OCI-LY7 (cell line): ENCODE measurements around the gene S100A6. TPM values are rescaled to one million over a fixed set of nuclear protein-coding genes. Genes with fewer than 3 reads are reported as not detected.

ENCODE experiments used
- BruUV-seq: library from RNA; stranded (reverse); fragments of 400-500 nt; replicated peaks from 2 replicates; lab custom pipeline; 2021; lab: Mats Ljungman, UMichigan
- CTCF ChIA-PET: fragments of 300-600 bp; sonication (Branson Sonifier 250); formaldehyde crosslinking; loops from one replicate; lab custom pipeline; 2022; ENCODE audit warnings: antibody characterized with exemption; ENCODE audit not compliant: unreplicated experiment; lab: Charles Lee
- POLR2A ChIA-PET: fragments of 300-600 bp; sonication (Branson Sonifier 250); formaldehyde crosslinking; loops from one replicate; lab custom pipeline; 2022; ENCODE audit warnings: antibody characterized with exemption; lab: Charles Lee
- DNase-seq: peaks from one replicate; pipeline ENCODE4 v3.0.0-alpha.2; 2015; ENCODE audit warnings: low spot score
- H2AFZ ChIP-seq: fragments of 200-600 bp; sonication (generic), shearing (Covaris generic); 2 replicates; pipeline ENCODE4 v1.6.1; 2014; ENCODE audit warnings: mild to moderate bottlenecking, antibody characterized with exemption, low read length, moderate library complexity
- H3K27ac ChIP-seq: fragments of 200-600 bp; sonication (generic); 2 replicates; pipeline ENCODE4 v1.5.1; 2014; ENCODE audit warnings: mixed run types, low read depth, mild to moderate bottlenecking, moderate library complexity, low read length, inconsistent platforms; ENCODE audit not compliant: poor library complexity, severe bottlenecking
- H3K36me3 ChIP-seq: fragments of 200-600 bp; sonication (generic); 2 replicates; pipeline ENCODE4 v1.6.1; 2014; ENCODE audit warnings: mild to moderate bottlenecking, antibody characterized with exemption, low read length, moderate library complexity, mixed read lengths; ENCODE audit not compliant: insufficient read depth
- H3K4me1 ChIP-seq: fragments of 200-600 bp; sonication (generic); 2 replicates; pipeline ENCODE4 v1.5.1; 2014; ENCODE audit warnings: mild to moderate bottlenecking, low read length; ENCODE audit not compliant: insufficient read depth, poor library complexity, severe bottlenecking
- H3K4me2 ChIP-seq: fragments of 200-600 bp; sonication (generic); 2 replicates; pipeline ENCODE4 v1.6.1; 2014; ENCODE audit warnings: mild to moderate bottlenecking, low read length
- H3K4me3 ChIP-seq: fragments of 200-600 bp; sonication (generic); 2 replicates; pipeline ENCODE4 v1.5.1; 2014; ENCODE audit warnings: mild to moderate bottlenecking, low read depth, low read length; ENCODE audit not compliant: poor library complexity, severe bottlenecking
- H3K79me2 ChIP-seq: fragments of 200-600 bp; sonication (generic); 2 replicates; pipeline ENCODE4 v1.6.1; 2016; ENCODE audit warnings: low read depth, mild to moderate bottlenecking, low read length, moderate library complexity, mixed read lengths; ENCODE audit not compliant: insufficient read depth
- H3K9me2 ChIP-seq: fragments of 200-600 bp; sonication (generic); 2 replicates; pipeline ENCODE4 v1.6.1; 2016; ENCODE audit warnings: mild to moderate bottlenecking, low read length, mixed read lengths; ENCODE audit not compliant: insufficient read depth
- H3K9me3 ChIP-seq: fragments of 200-600 bp; sonication (generic); 2 replicates; pipeline ENCODE4 v1.6.1; 2014; ENCODE audit warnings: mild to moderate bottlenecking, mixed run types, low read length, mixed read lengths
- H4K20me1 ChIP-seq: fragments of 200-600 bp; sonication (generic); 2 replicates; pipeline ENCODE4 v1.6.1; 2014; ENCODE audit warnings: mild to moderate bottlenecking, antibody characterized with exemption, low read length, moderate library complexity, mixed read lengths; ENCODE audit not compliant: insufficient read depth
- CTCF ChIP-seq: fragments of 200-600 bp; sonication (generic); conservative IDR thresholded peaks from 2 replicates; pipeline ENCODE4 v1.5.1; 2014; ENCODE audit warnings: mild to moderate bottlenecking, antibody characterized with exemption, low read length, moderate library complexity, mixed read lengths
- EZH2phosphoT487 ChIP-seq: fragments of 200-600 bp; sonication (generic); IDR thresholded peaks from 2 replicates; pipeline ENCODE4 v1.6.1; 2018; ENCODE audit warnings: low read depth, borderline replicate concordance, mild to moderate bottlenecking, mixed run types, antibody characterized with exemption, low read length, moderate library complexity, mixed read lengths
- intact Hi-C: fragments of 100-400 bp; cut with micrococcal nuclease; formaldehyde crosslinking; loops from one replicate; pipeline ENCODE4 v1.10.0; 2022; ENCODE audit not compliant: unreplicated experiment
- total RNA-seq, 2 experiments: library from RNA; depleted of rRNA in 1 of 2; stranded (reverse); fragments of >200 nt in 1 of 2; shearing (Covaris generic) in 1 of 2; gene quantifications; 2 replicates each; pipeline ENCODE4 v1.2.3, GENCODE V29; 2014 to 2022

S100A6 gene
- total RNA-seq, 2 experiments from 2014 or later, result not detected

GRCh38 chr1:153550827-153551500 lies 15.2 kb upstream of the S100A6 start:
- H3K79me2 ChIP-seq, result no peaks in the 10 kb centered on the region
- TF ChIP-seq CTCF (no peak), EZH2phosphoT487 (no peak)
- ChIA-PET CTCF (interaction anchor here (0.6 kb wide), 1 partner anchor 12 kb away, joined by 3 read pairs; no protein-coding TSS in a partner anchor), POLR2A (no interaction called here)
- intact Hi-C loops, result no loop called here
- no peak overlapping the region for H3K27ac ChIP-seq
- H4K20me1 ChIP-seq, result no peaks in the 10 kb centered on the region
- H3K4me2 ChIP-seq, result no peak overlapping the region
- no peak overlapping the region for H3K4me3 ChIP-seq
- BruUV-seq, result no TSS peak
- DNase-seq, result no peak
- no peaks in the 10 kb centered on the region for H3K36me3 ChIP-seq
- H3K9me3 ChIP-seq, result no peaks in the 10 kb centered on the region
- no peaks in the 10 kb centered on the region for H3K9me2 ChIP-seq
- H3K4me1 ChIP-seq, result peaks cover 1% of the 10 kb centered on the region
- H2AFZ ChIP-seq, result no peak overlapping the region

GRCh38 chr1:153550398-153550758 lies 14.6 kb upstream of the S100A6 start:
- no peak overlapping the region for H3K4me2 ChIP-seq
- no peak for DNase-seq
- no peak for TF ChIP-seq EZH2phosphoT487
- TF ChIP-seq CTCF, result no peak
- H3K27ac ChIP-seq, result no peak overlapping the region
- peaks cover 7% of the 10 kb centered on the region for H3K4me1 ChIP-seq
- POLR2A ChIA-PET, result no interaction called here
- no TSS peak for BruUV-seq
- CTCF ChIA-PET, result no interaction called here
- intact Hi-C loops, result no loop called here
- no peaks in the 10 kb centered on the region for H3K9me3 ChIP-seq
- H3K79me2 ChIP-seq, result no peaks in the 10 kb centered on the region
- no peaks in the 10 kb centered on the region for H4K20me1 ChIP-seq
- no peaks in the 10 kb centered on the region for H3K36me3 ChIP-seq
- no peak overlapping the region for H2AFZ ChIP-seq
- no peak overlapping the region for H3K4me3 ChIP-seq
- H3K9me2 ChIP-seq, result no peaks in the 10 kb centered on the region

GRCh38 chr1:153549741-153550397 lies 14.1 kb upstream of the S100A6 start:
- Histone ChIP-seq H3K9me2 (no peaks in the 10 kb centered on the region), H3K79me2 (no peaks in the 10 kb centered on the region), H3K4me1 (peaks cover 12% of the 10 kb centered on the region), H4K20me1 (no peaks in the 10 kb centered on the region), H2AFZ (no peak overlapping the region), H3K4me2 (no peak overlapping the region), H3K4me3 (no peak overlapping the region), H3K9me3 (no peaks in the 10 kb centered on the region), H3K36me3 (no peaks in the 10 kb centered on the region), H3K27ac (no peak overlapping the region)
- ChIA-PET CTCF (no interaction called here), POLR2A (no interaction called here)
- no peak for TF ChIP-seq EZH2phosphoT487
- no peak for TF ChIP-seq CTCF
- no TSS peak for BruUV-seq
- intact Hi-C loops, result no loop called here
- no peak for DNase-seq
